ENCODE results near the gene TRMT1. TPM values are rescaled to one million over a fixed set of nuclear protein-coding genes. Genes with fewer than 3 reads are reported as not detected.

TRMT1 gene
- total RNA-seq, 1 experiment from 2014 or later, result 63.2 TPM

DNA sequence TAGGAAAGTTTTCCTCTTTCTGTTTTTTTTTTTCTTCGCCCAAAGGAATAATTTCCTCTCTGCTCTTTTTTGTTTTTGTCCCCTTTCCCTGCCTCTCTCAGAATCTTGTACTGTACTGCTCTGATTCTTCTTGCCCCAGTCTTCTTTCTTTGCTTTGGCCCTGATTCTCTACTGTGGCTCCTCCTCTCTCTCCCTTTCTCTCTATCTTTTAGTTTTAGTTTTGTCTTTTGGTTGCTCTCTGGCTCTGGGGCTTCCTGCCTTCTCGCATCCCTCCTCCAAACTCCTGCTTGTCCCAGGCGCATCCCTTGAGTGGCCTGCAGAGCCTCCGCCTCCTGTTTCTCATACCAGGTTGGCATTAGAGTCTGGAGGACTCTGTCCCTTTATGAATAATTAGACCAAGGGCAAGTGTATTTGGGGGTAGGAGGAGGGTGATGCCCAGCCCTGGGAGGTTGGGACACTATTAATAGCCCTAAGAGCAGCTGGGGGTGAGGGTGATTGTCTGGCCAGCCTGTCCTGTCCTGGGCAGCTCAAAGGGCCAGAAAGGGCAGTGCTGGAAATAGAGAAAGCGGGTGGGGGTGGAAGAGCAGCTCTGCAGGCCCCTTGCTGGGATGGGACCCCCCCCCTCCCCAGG lies 53.0 kb downstream of the TRMT1 start:
- ChIA-PET POLR2A (interaction anchor here (0.6 kb wide), 1 partner anchor 50 kb away, joined by 3 read pairs; no protein-coding TSS in a partner anchor), CTCF (interaction anchor here (0.7 to 13.3 kb wide), 6 partner anchors 18 to 99 kb away, joined by 3 to 334 read pairs (median 12); no protein-coding TSS in a partner anchor)
- H3K36me3 Mint-ChIP-seq (ENCODE audit: insufficient read depth, unreplicated experiment), result no peaks in the 10 kb centered on the region
- intact Hi-C loops (cut with micrococcal nuclease), result loop anchor here (5.0 kb wide), 1 partner anchor 41 kb away; no protein-coding TSS in a partner anchor
- no peak overlapping the region for H3K27ac Mint-ChIP-seq (ENCODE audit: low read depth, unreplicated experiment)
- no TSS peak for BruUV-seq (replicated peaks)
- H3K9me3 Mint-ChIP-seq (ENCODE audit: unreplicated experiment), result no peaks in the 10 kb centered on the region
- no peak overlapping the region for H3K4me3 Mint-ChIP-seq (ENCODE audit: unreplicated experiment)
- H3K27me3 Mint-ChIP-seq (ENCODE audit: insufficient read depth, unreplicated experiment), result no peaks in the 10 kb centered on the region
- H3K4me1 Mint-ChIP-seq (ENCODE audit: insufficient read depth, unreplicated experiment), result peaks cover 7% of the 10 kb centered on the region
- no peak for TF ChIP-seq CTCF (IDR thresholded peaks at IDR 0.05; ENCODE audit: unreplicated experiment)
- no peak for DNase-seq (ENCODE audit: unreplicated experiment)

GRCh38 chr19:13062317-13062716 lies 54.2 kb downstream of the TRMT1 start:
- BruUV-seq (replicated peaks), result no TSS peak
- no peaks in the 10 kb centered on the region for H3K27me3 Mint-ChIP-seq (ENCODE audit: insufficient read depth, unreplicated experiment)
- ChIA-PET CTCF (interaction anchor here (0.6 to 13.3 kb wide), 24 partner anchors 9 to 1348 kb away, joined by 3 to 334 read pairs (median 15); no protein-coding TSS in a partner anchor), POLR2A (no interaction called here)
- H3K9me3 Mint-ChIP-seq (ENCODE audit: unreplicated experiment), result no peaks in the 10 kb centered on the region
- intact Hi-C loops (cut with micrococcal nuclease), result loop anchor here (5.0 kb wide), 1 partner anchor 40 kb away; no protein-coding TSS in a partner anchor
- DNase-seq (ENCODE audit: unreplicated experiment), result no peak
- peaks cover 7% of the 10 kb centered on the region for H3K4me1 Mint-ChIP-seq (ENCODE audit: insufficient read depth, unreplicated experiment)
- H3K27ac Mint-ChIP-seq (ENCODE audit: low read depth, unreplicated experiment), result no peak overlapping the region
- no peaks in the 10 kb centered on the region for H3K36me3 Mint-ChIP-seq (ENCODE audit: insufficient read depth, unreplicated experiment)
- no peak for TF ChIP-seq CTCF (IDR thresholded peaks at IDR 0.05; ENCODE audit: unreplicated experiment)
- no peak overlapping the region for H3K4me3 Mint-ChIP-seq (ENCODE audit: unreplicated experiment)

- Mint-ChIP-seq H3K36me3 (ENCODE audit: insufficient read depth, unreplicated experiment) (no peaks in the 10 kb centered on the region), H3K4me1 (ENCODE audit: insufficient read depth, unreplicated experiment) (peaks cover 8% of the 10 kb centered on the region), H3K9me3 (ENCODE audit: unreplicated experiment) (no peaks in the 10 kb centered on the region), H3K4me3 (ENCODE audit: unreplicated experiment) (peak overlapping the region; percentile 58), H3K27me3 (ENCODE audit: insufficient read depth, unreplicated experiment) (no peaks in the 10 kb centered on the region), H3K27ac (ENCODE audit: low read depth, unreplicated experiment) (no peak overlapping the region)
- no TSS peak for BruUV-seq (replicated peaks)
- peak; percentile 95 for TF ChIP-seq CTCF (IDR thresholded peaks at IDR 0.05; ENCODE audit: unreplicated experiment)
- intact Hi-C loops (cut with micrococcal nuclease), result loop anchor here (1.0 to 5.0 kb wide), 4 partner anchors 26 to 83 kb away; no protein-coding TSS in a partner anchor
- POLR2A ChIA-PET, result interaction anchor here (0.6 to 1.4 kb wide), 8 partner anchors 8 to 100 kb away, joined by 3 to 10 read pairs (median 4); no protein-coding TSS in a partner anchor
- peak; percentile 81 for DNase-seq (ENCODE audit: unreplicated experiment)
- CTCF ChIA-PET, result interaction anchor here (0.6 to 13.3 kb wide), 45 partner anchors 9 to 1428 kb away, joined by 3 to 334 read pairs (median 6); partner anchors contain the start of genes DAND5 and GADD45GIP1
These were observed 55.3 kb downstream of the TRMT1 start for GRCh38 chr19:13060964-13061927.

All from MCF 10A (cell line).